Neuronal stem cell (in vitro differentiated cells): ENCODE results near the gene ARPC4.

ENCODE experiments used
- DNase-seq: peaks from one replicate; pipeline ENCODE4 v3.0.0-alpha.2; 2013; ENCODE audit warnings: low spot score
- H2AFZ ChIP-seq: one replicate; pipeline ENCODE4 v1.6.1; 2013; ENCODE audit warnings: mild to moderate bottlenecking, low read length, inconsistent platforms
- H2AK5ac ChIP-seq: 2 replicates; pipeline ENCODE4 v1.6.1; 2013; ENCODE audit warnings: low read depth, mild to moderate bottlenecking, inconsistent platforms, low read length, moderate library complexity, mixed read lengths
- H2BK120ac ChIP-seq: 2 replicates; pipeline ENCODE4 v1.6.1; 2013; ENCODE audit warnings: low read depth, mild to moderate bottlenecking, inconsistent platforms, low read length, moderate library complexity, mixed read lengths
- H2BK12ac ChIP-seq: one replicate; pipeline ENCODE4 v1.6.1; 2013; ENCODE audit warnings: low read length, inconsistent platforms
- H2BK15ac ChIP-seq: 2 replicates; pipeline ENCODE4 v1.6.1; 2013; ENCODE audit warnings: mild to moderate bottlenecking, low read length, inconsistent platforms, mixed read lengths
- H2BK5ac ChIP-seq: one replicate; pipeline ENCODE4 v1.6.1; 2013; ENCODE audit warnings: inconsistent platforms, mild to moderate bottlenecking, low read length, moderate library complexity
- H3K14ac ChIP-seq: one replicate; pipeline ENCODE4 v1.6.1; 2013; ENCODE audit warnings: low read length, inconsistent platforms
- H3K18ac ChIP-seq: 2 replicates; pipeline ENCODE4 v1.6.1; 2013; ENCODE audit warnings: low read length, inconsistent platforms
- H3K23ac ChIP-seq: 2 replicates; pipeline ENCODE4 v1.6.1; 2013; ENCODE audit warnings: low read depth, mild to moderate bottlenecking, mixed read lengths, low read length, inconsistent platforms; ENCODE audit not compliant: poor library complexity
- H3K27ac ChIP-seq: replicated peaks from 3 replicates; pipeline ENCODE4 v1.5.1; 2013; ENCODE audit warnings: low read length, inconsistent platforms
- H3K27me3 ChIP-seq, 3 experiments: 2 replicates each; pipeline ENCODE4 v1.6.1; 2013; ENCODE audit warnings: low read length in 3 of 3, mild to moderate bottlenecking in 2 of 3, inconsistent platforms in 1 of 3, low read depth in 1 of 3, mixed read lengths in 1 of 3, moderate library complexity in 1 of 3; ENCODE audit not compliant: control insufficient read depth in 3 of 3, insufficient read depth in 3 of 3
- H3K36me3 ChIP-seq, 2 donors: replicated peaks in 1 of 2; 2 replicates each; pipeline ENCODE4 v1.6.1; 2013; ENCODE audit warnings: low read length in 2 of 2; ENCODE audit not compliant: control insufficient read depth in 2 of 2, insufficient read depth in 2 of 2
- H3K4ac ChIP-seq: 2 replicates; pipeline ENCODE4 v1.6.1; 2013; ENCODE audit warnings: inconsistent platforms, mild to moderate bottlenecking, low read length, moderate library complexity
- H3K4me1 ChIP-seq, 2 donors: 1 replicate in 1 of 2; 2 replicates in 1 of 2; pipeline ENCODE4 v1.6.1; 2013; ENCODE audit warnings: low read length in 2 of 2, low read depth in 1 of 2; ENCODE audit not compliant: control insufficient read depth in 2 of 2, insufficient read depth in 1 of 2
- H3K4me2 ChIP-seq: one replicate; pipeline ENCODE4 v1.6.1; 2013; ENCODE audit warnings: mild to moderate bottlenecking, low read length, inconsistent platforms; ENCODE audit not compliant: insufficient read depth, poor library complexity, severe bottlenecking
- H3K4me3 ChIP-seq, 2 donors: 2 replicates each; pipeline ENCODE4 v1.5.1; 2013; ENCODE audit warnings: low read length in 2 of 2, mild to moderate bottlenecking in 2 of 2, inconsistent platforms in 1 of 2, moderate library complexity in 1 of 2
- H3K79me1 ChIP-seq: one replicate; pipeline ENCODE4 v1.6.1; 2013; ENCODE audit warnings: low read depth, mild to moderate bottlenecking, inconsistent platforms, low read length, moderate library complexity
- H3K9ac ChIP-seq: one replicate; pipeline ENCODE4 v1.6.1; 2013; ENCODE audit warnings: mild to moderate bottlenecking, low read depth, low read length, inconsistent platforms; ENCODE audit not compliant: poor library complexity
- H3K9me3 ChIP-seq, 2 donors: replicated peaks in 1 of 2; 2 replicates each; pipeline versions ENCODE3 to v1.6.1; 2013; ENCODE audit warnings: low read length in 2 of 2, mild to moderate bottlenecking in 2 of 2, inconsistent platforms in 1 of 2, low read depth in 1 of 2, mixed read lengths in 1 of 2, moderate library complexity in 1 of 2; ENCODE audit not compliant: control insufficient read depth in 2 of 2, insufficient read depth in 1 of 2
- H4K8ac ChIP-seq: one replicate; pipeline ENCODE4 v1.6.1; 2013; ENCODE audit warnings: low read depth, mild to moderate bottlenecking, inconsistent platforms, low read length, moderate library complexity
- H4K91ac ChIP-seq: one replicate; pipeline ENCODE4 v1.6.1; 2013; ENCODE audit warnings: low read length, low read depth, mild to moderate bottlenecking, inconsistent platforms; ENCODE audit not compliant: poor library complexity
- WGBS, 2 donors: extraction: QIAGEN DNeasy Blood & Tissue Kit; methylation state at CpG; one replicate each; pipeline ENCODE4 v1.1.7; 2013; ENCODE audit warnings: missing lambda C conversion rate in 2 of 2, mixed read lengths in 1 of 2; ENCODE audit not compliant: insufficient read length in 2 of 2, insufficient replicate concordance in 1 of 2; ENCODE audit errors: extremely low coverage in 2 of 2; 5-methylcytosine and 5-hydroxymethylcytosine counted together

ARPC4 gene

DNA sequence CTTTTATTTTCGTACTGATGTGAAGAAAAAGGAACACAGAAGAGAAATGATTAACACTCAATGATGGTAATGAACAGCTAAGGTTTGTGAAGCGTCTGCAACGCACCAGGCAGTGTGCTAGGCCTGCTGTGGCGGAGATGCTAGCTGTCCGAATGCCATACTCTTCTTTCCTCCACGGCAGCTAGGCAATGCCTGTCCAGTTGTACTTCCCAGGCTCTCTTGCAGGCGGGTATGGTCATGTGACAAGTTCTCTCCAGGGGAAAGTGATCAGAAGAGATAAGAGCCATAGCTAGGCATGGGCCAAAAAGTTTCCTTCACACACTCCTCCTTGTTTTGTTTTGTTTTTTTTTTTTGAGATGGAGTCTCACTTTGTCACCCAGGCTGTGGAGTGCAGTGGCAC lies 7.3 kb upstream of the ARPC4 start:
- no peak overlapping the region for H4K91ac ChIP-seq
- no peak overlapping the region for H3K4me3 ChIP-seq
- H2BK5ac ChIP-seq: no peak overlapping the region
- H3K4me1 ChIP-seq: no peaks in the 10 kb centered on the region
- no peaks in the 10 kb centered on the region for H3K9me3 ChIP-seq
- no peak overlapping the region for H3K4me2 ChIP-seq
- H3K27me3 ChIP-seq: no peaks in the 10 kb centered on the region
- no peak overlapping the region for H2BK15ac ChIP-seq
- H2AFZ ChIP-seq: no peak overlapping the region
- DNase-seq: no peak
- no peaks in the 10 kb centered on the region for H3K79me1 ChIP-seq
- no peak overlapping the region for H3K4ac ChIP-seq
- no peak overlapping the region for H3K27ac ChIP-seq
- no peak overlapping the region for H3K23ac ChIP-seq
- H3K18ac ChIP-seq: no peak overlapping the region
- H2AK5ac ChIP-seq: no peak overlapping the region
- H2BK120ac ChIP-seq: no peak overlapping the region
- H3K14ac ChIP-seq: no peak overlapping the region
- no CpG with 5 or more reads among the region's 7 CpGs for WGBS, 2 donors
- no peak overlapping the region for H3K9ac ChIP-seq
- H3K36me3 ChIP-seq: peaks cover 42 to 92% of the 10 kb centered on the region in 2 donors
- no peak overlapping the region for H2BK12ac ChIP-seq
- H4K8ac ChIP-seq: no peak overlapping the region

DNA sequence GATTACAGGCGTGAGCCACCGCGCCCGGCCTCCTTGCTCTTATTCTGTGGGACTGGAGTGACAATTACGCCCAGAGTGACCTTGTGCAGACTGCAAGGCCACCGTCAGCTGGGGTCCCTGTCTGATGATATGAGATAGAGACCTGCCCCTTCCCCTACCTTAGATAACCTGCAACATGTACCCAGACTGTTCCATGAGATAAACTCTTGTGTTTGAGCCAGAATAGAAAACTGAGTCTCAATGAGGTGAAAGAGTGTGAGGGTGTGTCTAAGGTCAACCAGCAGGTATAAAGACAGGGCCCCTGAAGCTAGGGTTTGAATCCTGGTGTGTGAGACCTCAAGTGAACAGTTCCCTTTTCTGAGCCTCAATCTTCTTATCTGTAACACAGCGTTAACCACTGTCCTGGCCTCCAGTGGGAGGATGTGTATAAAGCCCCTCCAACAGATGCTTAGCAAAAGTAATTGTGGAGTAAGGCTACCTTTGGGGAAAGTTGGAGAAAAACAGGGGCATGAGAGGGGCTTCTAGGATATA lies 6.6 kb upstream of the ARPC4 start:
- WGBS, 2 donors: no CpG with 5 or more reads among the region's 7 CpGs
- no peak for DNase-seq

GRCh38 chr3:9786825-9787669 lies 5.8 kb upstream of the ARPC4 start:
- DNase-seq: no peak
- H2AK5ac ChIP-seq: no peak overlapping the region

More for the DNA sequence above, 6.6 kb upstream of the ARPC4 start:
- no peak overlapping the region for H2BK5ac ChIP-seq
- H3K14ac ChIP-seq: no peak overlapping the region
- no peak overlapping the region for H2AFZ ChIP-seq
- no peak overlapping the region for H3K9ac ChIP-seq
- no peaks in the 10 kb centered on the region for H3K79me1 ChIP-seq
- H3K4ac ChIP-seq: no peak overlapping the region
- no peak overlapping the region for H2BK120ac ChIP-seq
- H4K8ac ChIP-seq: no peak overlapping the region
- H2BK12ac ChIP-seq: no peak overlapping the region
- no peak overlapping the region for H3K4me3 ChIP-seq
- H3K4me1 ChIP-seq: no peaks in the 10 kb centered on the region
- H3K27me3 ChIP-seq: no peaks in the 10 kb centered on the region
- no peaks in the 10 kb centered on the region for H3K9me3 ChIP-seq
- H3K4me2 ChIP-seq: no peak overlapping the region
- no peak overlapping the region for H2BK15ac ChIP-seq
- no peak overlapping the region for H4K91ac ChIP-seq
- H2AK5ac ChIP-seq: no peak overlapping the region
- no peak overlapping the region for H3K27ac ChIP-seq
- H3K23ac ChIP-seq: no peak overlapping the region
- peaks cover 45 to 92% of the 10 kb centered on the region in 2 donors for H3K36me3 ChIP-seq
- no peak overlapping the region for H3K18ac ChIP-seq

DNA sequence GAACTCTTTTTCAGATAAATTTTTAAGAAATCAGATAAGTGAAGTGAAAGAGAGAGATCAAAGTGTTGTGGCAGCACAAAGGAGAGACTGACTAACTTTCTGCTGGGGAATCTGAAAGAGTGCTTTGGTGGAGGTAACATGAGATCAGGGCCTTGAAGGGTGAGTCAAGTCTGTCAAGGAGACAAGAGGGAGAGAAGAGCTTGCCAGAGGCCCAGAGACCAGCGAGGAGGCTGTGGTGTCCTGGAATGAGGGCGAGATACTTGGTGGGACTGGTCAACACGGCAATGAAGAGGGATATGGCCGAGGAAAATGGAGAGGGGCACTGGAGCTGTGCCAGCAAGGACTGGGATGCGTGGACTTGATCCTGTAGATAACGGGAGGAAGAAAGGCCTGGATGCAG lies 5.2 kb upstream of the ARPC4 start:
- H3K4ac ChIP-seq: no peak overlapping the region
- no peak overlapping the region for H3K27ac ChIP-seq
- no peak overlapping the region for H3K23ac ChIP-seq
- H3K9ac ChIP-seq: no peak overlapping the region
- no peak overlapping the region for H2AFZ ChIP-seq
- H3K36me3 ChIP-seq: peaks cover 42 to 82% of the 10 kb centered on the region in 2 donors
- no peak overlapping the region for H3K14ac ChIP-seq
- H2BK120ac ChIP-seq: no peak overlapping the region
- DNase-seq: no peak
- H2AK5ac ChIP-seq: no peak overlapping the region
- H3K18ac ChIP-seq: no peak overlapping the region
- H3K4me2 ChIP-seq: no peak overlapping the region
- H4K91ac ChIP-seq: no peak overlapping the region
- no peak overlapping the region for H2BK15ac ChIP-seq
- H3K79me1 ChIP-seq: no peaks in the 10 kb centered on the region
- H4K8ac ChIP-seq: no peak overlapping the region
- H3K27me3 ChIP-seq: no peaks in the 10 kb centered on the region
- no peak overlapping the region for H3K4me3 ChIP-seq
- H2BK5ac ChIP-seq: no peak overlapping the region
- no peak overlapping the region for H2BK12ac ChIP-seq
- WGBS, 2 donors: no CpG with 5 or more reads among the region's 6 CpGs
- peaks cover 2 to 3% of the 10 kb centered on the region in 2 donors for H3K4me1 ChIP-seq
- no peaks in the 10 kb centered on the region for H3K9me3 ChIP-seq

More at GRCh38 chr3:9786825-9787669, 5.8 kb upstream of the ARPC4 start:
- Histone ChIP-seq H3K27ac (no peak overlapping the region), H2AFZ (no peak overlapping the region), H3K9ac (no peak overlapping the region), H2BK15ac (no peak overlapping the region), H4K91ac (no peak overlapping the region), H3K36me3 (peaks cover 42 to 89% of the 10 kb centered on the region in 2 donors), H3K14ac (no peak overlapping the region), H3K4me1 (peaks cover 2 to 3% of the 10 kb centered on the region in 2 donors), H4K8ac (no peak overlapping the region), H2BK5ac (no peak overlapping the region), H3K18ac (no peak overlapping the region), H2BK12ac (no peak overlapping the region), H3K4ac (no peak overlapping the region), H3K9me3 (no peaks in the 10 kb centered on the region), H2BK120ac (no peak overlapping the region), H3K23ac (no peak overlapping the region), H3K79me1 (no peaks in the 10 kb centered on the region), H3K4me2 (no peak overlapping the region), H3K27me3 (no peaks in the 10 kb centered on the region), H3K4me3 (no peak overlapping the region)
- WGBS, 2 donors: no CpG with 5 or more reads among the region's 13 CpGs
